ENCODE results near the gene DCST2. TPM values are rescaled to one million over a fixed set of nuclear protein-coding genes. Genes with fewer than 3 reads are reported as not detected.

The DCST2 gene
- total RNA-seq, 1 experiment from 2014 or later: 0.18 TPM

GRCh38 chr1:155062702-155063411, 29.3 kb upstream of the DCST2 start:
- H3K9me2 ChIP-seq (replicated peaks; ENCODE audit: low read length): no peaks in the 10 kb centered on the region
- H3K4me1 ChIP-seq (ENCODE audit: insufficient read depth, low read length): peaks cover 21% of the 10 kb centered on the region
- DNase-seq: peak; percentile 48
- ChIA-PET CTCF (interaction anchor here (2.3 kb wide), 1 partner anchor 22 kb away, joined by 14 read pairs; no protein-coding TSS in a partner anchor), POLR2A (ENCODE audit: unreplicated experiment) (no interaction called here)
- H3K79me2 ChIP-seq (ENCODE audit: low read length): peaks cover 14% of the 10 kb centered on the region
- intact Hi-C loops (cut with micrococcal nuclease): loop anchor here (1.0 to 5.0 kb wide), 2 partner anchors 21 to 91 kb away; partner anchors contain the start of genes CKS1B and SHC1
- H3K9me3 ChIP-seq (ENCODE audit: low read length): no peaks in the 10 kb centered on the region
- no peaks in the 10 kb centered on the region for H3F3A ChIP-seq (ENCODE audit: low read length, unreplicated experiment)
- no peaks in the 10 kb centered on the region for H3K27me3 ChIP-seq (ENCODE audit: low read length)
- ATAC-seq: peak; percentile 29
- H3K9ac ChIP-seq (ENCODE audit: low read length): no peak overlapping the region
- no peak overlapping the region for H3K27ac ChIP-seq (ENCODE audit: low read length)
- TF ChIP-seq CTCF (conservative IDR thresholded peaks at IDR 0.05; ENCODE audit: low read depth, low read length): peak; percentile 54
- no peak for TF ChIP-seq EZH2 (IDR thresholded peaks at IDR 0.05; ENCODE audit: low read length, unreplicated experiment)
- TF ChIP-seq EZH2phosphoT487 (IDR thresholded peaks at IDR 0.05; ENCODE audit: borderline replicate concordance, low read length): no peak
- H3K4me2 ChIP-seq (ENCODE audit: low read length): peak overlapping the region; percentile 82
- peak overlapping the region; percentile 76 for H3K4me3 ChIP-seq (ENCODE audit: low read length)
- no peaks in the 10 kb centered on the region for H4K20me1 ChIP-seq (ENCODE audit: low read length)
- peaks cover 21% of the 10 kb centered on the region for H3K36me3 ChIP-seq (ENCODE audit: low read depth, low read length)
- peak overlapping the region; percentile 83; the same call in 1 of the 2 replicates for H2AFZ ChIP-seq (ENCODE audit: low read length)
- BruUV-seq (replicated peaks): no TSS peak

- Histone ChIP-seq H3K9ac (ENCODE audit: low read length) (no peak overlapping the region), H3F3A (ENCODE audit: low read length, unreplicated experiment) (no peaks in the 10 kb centered on the region), H2AFZ (ENCODE audit: low read length) (no peak overlapping the region), H3K27ac (ENCODE audit: low read length) (no peak overlapping the region), H3K79me2 (ENCODE audit: low read length) (peaks cover 14% of the 10 kb centered on the region), H3K4me1 (ENCODE audit: insufficient read depth, low read length) (peaks cover 21% of the 10 kb centered on the region), H3K27me3 (ENCODE audit: low read length) (no peaks in the 10 kb centered on the region), H3K4me3 (ENCODE audit: low read length) (no peak overlapping the region), H4K20me1 (ENCODE audit: low read length) (no peaks in the 10 kb centered on the region), H3K9me2 (replicated peaks; ENCODE audit: low read length) (no peaks in the 10 kb centered on the region), H3K36me3 (ENCODE audit: low read depth, low read length) (peaks cover 27% of the 10 kb centered on the region), H3K9me3 (ENCODE audit: low read length) (no peaks in the 10 kb centered on the region), H3K4me2 (ENCODE audit: low read length) (0 out of 2 replicates have a peak overlapping the region, but pooled peaks have one; percentile 82)
- BruUV-seq (replicated peaks): no TSS peak
- DNase-seq: no peak
- intact Hi-C loops (cut with micrococcal nuclease): loop anchor here (5.0 kb wide), 1 partner anchor 90 kb away; the partner anchor contains the start of genes CKS1B and SHC1
- no peak for TF ChIP-seq EZH2phosphoT487 (IDR thresholded peaks at IDR 0.05; ENCODE audit: borderline replicate concordance, low read length)
- no peak for TF ChIP-seq CTCF (conservative IDR thresholded peaks at IDR 0.05; ENCODE audit: low read depth, low read length)
- no peak for TF ChIP-seq EZH2 (IDR thresholded peaks at IDR 0.05; ENCODE audit: low read length, unreplicated experiment)
- ChIA-PET CTCF (interaction anchor here (0.6 to 2.3 kb wide), 7 partner anchors 9 to 24 kb away, joined by 3 to 14 read pairs (median 5); partner anchors contain the start of gene EFNA3), POLR2A (ENCODE audit: unreplicated experiment) (no interaction called here)
- no peak for ATAC-seq
These were observed 28.6 kb upstream of the DCST2 start for GRCh38 chr1:155062151-155062686.

Measured in PC-3 (cell line).